ENCODE measurements around the gene ESRRG. TPM values are rescaled to one million over a fixed set of nuclear protein-coding genes. Genes with fewer than 3 reads are reported as not detected.
"Not testable (repeated sequence)": the region's sequence is repeated elsewhere in the genome, so short reads cannot be mapped to it uniquely, and the experiment has no call there.

ESRRG gene
- total RNA-seq, 1 donor from 2014 or later = 6.9 TPM

- DNase-seq = no peak
Observed at GRCh38 chr1:216563087-216563486, 160.1 kb downstream of the ESRRG start.

GRCh38 chr1:216562383-216562782 is 160.8 kb downstream of the ESRRG start:
- DNase-seq = no peak

- no peak for DNase-seq
Observed at GRCh38 chr1:216560527-216560926, 162.7 kb downstream of the ESRRG start.

GRCh38 chr1:216559359-216559758 is 163.9 kb downstream of the ESRRG start:
- DNase-seq = no peak

GRCh38 chr1:216555653-216556052 is 167.6 kb downstream of the ESRRG start:
- DNase-seq = no peak

- DNase-seq = no peak
Observed at GRCh38 chr1:216554934-216555333, 168.3 kb downstream of the ESRRG start.

GRCh38 chr1:216553766-216554165 is 169.5 kb downstream of the ESRRG start:
- no peak for DNase-seq

GRCh38 chr1:216553040-216553439 is 170.2 kb downstream of the ESRRG start:
- DNase-seq = no peak

- DNase-seq = no peak
Observed at GRCh38 chr1:216549796-216550195, 173.4 kb downstream of the ESRRG start.

- no peak for DNase-seq
Observed at GRCh38 chr1:216542741-216543140, 180.5 kb downstream of the ESRRG start.

GRCh38 chr1:216542263-216542662 is 181.0 kb downstream of the ESRRG start:
- DNase-seq = no peak

- DNase-seq = no peak
Observed at GRCh38 chr1:216535751-216536150, 187.5 kb downstream of the ESRRG start.

GRCh38 chr1:216535059-216535458 is 188.2 kb downstream of the ESRRG start:
- no peak for DNase-seq

GRCh38 chr1:216533776-216534175 is 189.5 kb downstream of the ESRRG start:
- no peak for DNase-seq

GRCh38 chr1:216532251-216532798 is 190.9 kb downstream of the ESRRG start:
- DNase-seq = no peak

GRCh38 chr1:216531263-216532239 is 191.7 kb downstream of the ESRRG start:
- no peak for DNase-seq

- DNase-seq = not testable (repeated sequence)
Observed at GRCh38 chr1:216529851-216530250, 193.4 kb downstream of the ESRRG start.

- DNase-seq = no peak
Observed at GRCh38 chr1:216528816-216529215, 194.4 kb downstream of the ESRRG start.

GRCh38 chr1:216523449-216524190 is 199.6 kb downstream of the ESRRG start:
- no peak for DNase-seq

- no peak for DNase-seq
Observed at GRCh38 chr1:216523043-216523442, 200.2 kb downstream of the ESRRG start.

GRCh38 chr1:216521477-216521876 is 201.8 kb downstream of the ESRRG start:
- DNase-seq = no peak

- DNase-seq = no peak
Observed at GRCh38 chr1:216518844-216519627, 204.2 kb downstream of the ESRRG start.

All from occipital lobe (tissue), 2 donors.